Stimulated activated CD4-positive, alpha-beta T cell treated with anti-CD3 and anti-CD28 coated beads, Interleukin-4, amount 100 ng/mL, for 48 hours (primary cell): ENCODE data around the gene PNRC1.
A peak's percentile ranks its signal among the peaks of the same experiment; 100 is the strongest.
"Not testable (repeated sequence)": the region's sequence is repeated elsewhere in the genome, so short reads cannot be mapped to it uniquely, and the experiment has no call there.

ENCODE experiments used
- DNase-seq, 2 donors: peaks; one replicate each; pipeline ENCODE4 v3.0.0-alpha.2; 2020; ENCODE audit warnings: low read depth in 2 of 2

PNRC1 gene

DNA sequence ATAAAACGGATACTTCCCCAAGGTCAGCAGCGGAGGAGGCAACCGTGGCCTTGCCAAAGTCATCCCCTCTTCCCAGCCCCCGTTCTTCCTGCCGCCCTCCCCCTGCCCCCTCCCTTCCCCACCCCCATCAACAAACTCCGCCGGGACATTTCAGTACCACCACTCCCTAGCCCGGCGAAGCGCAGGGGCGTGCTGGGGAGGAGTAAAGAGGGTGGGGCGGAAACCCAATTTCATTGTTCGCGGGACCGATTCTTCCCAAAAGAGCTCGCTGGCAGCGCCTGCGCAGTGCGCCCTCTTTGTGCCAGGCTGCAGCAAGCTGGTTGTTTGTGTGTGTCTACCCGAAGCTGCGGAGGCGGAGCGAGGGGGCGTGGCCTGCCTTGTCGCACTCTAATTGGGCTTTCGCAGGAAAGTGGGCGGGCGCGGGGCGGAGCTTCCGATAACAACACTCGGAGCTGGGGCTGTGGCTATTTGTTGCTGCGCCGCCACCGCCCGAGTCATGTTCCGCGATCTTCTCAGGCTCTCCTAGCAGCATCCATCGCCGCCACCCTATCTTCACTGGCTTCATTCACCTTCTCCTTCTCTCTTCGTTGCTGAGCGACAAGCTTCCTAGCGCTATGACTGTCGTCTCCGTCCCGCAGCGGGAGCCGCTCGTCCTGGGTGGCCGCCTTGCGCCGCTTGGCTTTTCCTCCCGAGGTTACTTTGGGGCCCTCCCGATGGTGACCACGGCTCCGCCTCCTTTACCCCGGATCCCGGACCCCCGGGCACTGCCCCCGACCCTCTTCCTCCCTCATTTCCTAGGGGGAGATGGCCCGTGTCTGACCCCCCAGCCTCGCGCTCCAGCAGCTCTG is at the start of gene PNRC1:
Gene PNRC1, plus strand, starts transcription at position 471 of the 848 bp plus-strand sequence. Its CDS starts 144 bp downstream, at position 615.
- peak; percentile 100 for DNase-seq

DNA sequence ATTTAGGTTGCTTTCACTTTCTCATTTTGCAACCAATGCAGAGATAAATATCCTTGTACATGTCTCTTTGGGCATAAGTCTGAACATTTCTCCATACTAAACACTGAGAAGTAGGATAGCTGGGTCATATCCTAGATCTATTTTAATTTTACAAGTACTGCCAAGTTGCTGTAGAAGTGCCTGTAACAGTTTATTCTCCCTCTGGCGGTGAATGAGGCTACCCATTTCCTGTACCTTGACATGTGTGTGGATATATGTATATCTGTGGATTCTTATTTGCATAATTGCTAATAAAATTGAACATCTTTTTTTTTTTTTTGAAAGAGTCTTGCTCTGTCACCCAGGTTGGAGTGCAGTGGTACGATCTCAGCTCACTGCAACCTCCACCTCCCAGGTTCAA is 48.0 kb upstream of the PNRC1 start:
- DNase-seq = no peak

DNA sequence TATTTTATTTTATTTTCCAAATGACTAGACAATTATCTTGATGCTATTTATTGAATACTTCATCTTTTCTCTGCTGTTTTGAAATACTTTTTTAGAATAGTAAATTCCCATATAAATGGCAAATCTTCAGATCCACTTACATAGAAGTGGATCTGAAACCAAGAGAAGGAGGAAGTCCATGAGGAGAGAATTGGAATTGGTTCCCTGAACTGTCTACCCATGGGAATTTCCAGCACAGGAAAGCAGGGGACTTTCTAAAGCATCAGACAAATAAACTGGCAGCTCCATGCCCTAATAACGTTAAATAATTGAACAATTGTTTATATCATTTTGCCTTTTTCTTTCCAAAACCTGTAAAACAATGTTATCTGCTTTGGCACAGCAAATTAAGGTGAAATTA is 47.1 kb upstream of the PNRC1 start:
- DNase-seq = no peak

DNA sequence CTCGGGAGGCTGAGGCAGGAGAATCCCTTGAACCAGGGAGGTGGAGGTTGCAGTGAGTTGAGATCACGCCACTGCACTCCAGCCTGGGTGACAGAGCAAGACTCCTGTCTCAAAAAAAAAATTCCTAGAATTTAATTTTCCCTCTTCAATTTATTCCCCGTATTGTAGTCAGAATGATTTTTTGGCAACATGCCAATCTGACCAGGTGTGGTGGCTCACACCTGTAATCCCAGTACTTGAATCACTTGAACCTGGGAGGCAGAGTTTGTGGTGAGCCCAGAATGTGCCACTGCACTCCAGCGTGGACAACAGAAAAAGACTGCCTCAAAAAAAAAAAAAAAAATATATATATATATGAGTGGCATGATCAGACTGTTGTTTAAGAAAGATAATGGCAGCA is 46.4 kb upstream of the PNRC1 start:
- not testable (repeated sequence) for DNase-seq

DNA sequence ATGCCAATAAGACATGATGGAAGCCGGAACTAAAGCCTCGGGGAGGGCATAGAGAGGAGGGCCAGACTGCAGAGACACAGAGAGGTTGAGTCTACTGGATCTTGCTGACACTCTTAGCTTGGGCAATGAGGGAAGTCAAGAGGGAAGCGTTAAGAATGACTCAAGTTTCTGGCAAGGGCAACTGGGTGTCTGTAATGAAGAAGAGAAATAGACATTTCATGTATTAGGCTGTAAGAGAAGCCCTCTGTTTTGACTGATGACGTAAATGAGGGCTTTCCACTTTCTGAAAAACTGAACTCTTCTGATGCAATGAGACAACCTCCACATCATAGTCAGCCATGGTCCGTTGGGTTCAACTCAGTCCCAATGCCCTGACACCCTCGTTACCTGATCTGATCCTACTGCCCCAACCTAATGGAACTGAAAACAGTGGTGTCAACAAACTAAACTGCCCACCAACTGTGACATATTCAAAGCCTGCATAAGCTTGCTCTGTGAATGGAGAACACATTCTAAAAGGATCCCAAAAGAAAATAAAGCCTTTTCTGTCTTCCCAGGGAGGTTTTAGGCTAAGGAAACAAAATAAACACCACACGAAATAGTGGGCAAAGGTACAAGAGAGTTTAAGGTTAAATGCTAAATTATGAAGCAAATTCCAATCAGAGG is 45.8 kb upstream of the PNRC1 start:
- DNase-seq = no peak

DNA sequence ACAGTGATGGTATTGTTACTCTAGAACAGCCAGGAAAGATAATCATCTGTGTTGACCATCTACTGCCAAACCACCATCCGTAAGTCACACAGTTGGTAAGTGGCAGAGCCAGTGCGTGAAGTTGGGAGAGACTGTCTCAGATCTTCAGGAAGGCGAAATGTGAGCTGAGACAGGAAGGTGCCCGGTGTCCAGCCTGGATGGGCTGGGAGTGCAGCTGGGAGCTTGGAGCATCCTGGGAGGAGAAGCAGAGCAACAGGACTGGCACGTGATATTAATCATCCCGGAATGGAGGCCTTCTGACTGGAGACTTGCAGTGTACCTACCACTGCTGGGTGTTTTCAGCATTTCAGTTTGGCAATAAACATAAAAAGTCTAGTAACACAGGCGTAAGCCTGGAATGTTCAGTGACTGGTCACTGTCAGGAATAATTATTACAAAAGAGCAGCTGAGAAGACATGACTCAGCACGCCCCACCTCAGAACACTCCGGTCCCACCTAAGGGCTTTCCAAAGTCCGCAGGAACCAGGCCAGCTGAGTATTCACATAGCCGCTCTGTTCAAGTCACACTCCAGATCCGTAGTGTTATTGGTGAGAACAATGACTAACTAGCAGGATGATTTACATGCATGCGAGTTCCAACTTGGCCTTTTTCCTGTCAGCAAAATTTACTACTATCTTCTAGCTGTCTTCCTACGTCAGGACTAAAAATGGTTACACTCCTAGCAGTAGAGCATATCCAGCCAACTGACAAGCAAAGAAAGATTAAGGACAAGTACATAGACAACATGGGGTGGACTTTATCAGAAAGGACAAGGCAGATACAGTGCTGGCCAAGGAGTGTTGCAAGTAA is 45.1 kb upstream of the PNRC1 start:
- DNase-seq = no peak

DNA sequence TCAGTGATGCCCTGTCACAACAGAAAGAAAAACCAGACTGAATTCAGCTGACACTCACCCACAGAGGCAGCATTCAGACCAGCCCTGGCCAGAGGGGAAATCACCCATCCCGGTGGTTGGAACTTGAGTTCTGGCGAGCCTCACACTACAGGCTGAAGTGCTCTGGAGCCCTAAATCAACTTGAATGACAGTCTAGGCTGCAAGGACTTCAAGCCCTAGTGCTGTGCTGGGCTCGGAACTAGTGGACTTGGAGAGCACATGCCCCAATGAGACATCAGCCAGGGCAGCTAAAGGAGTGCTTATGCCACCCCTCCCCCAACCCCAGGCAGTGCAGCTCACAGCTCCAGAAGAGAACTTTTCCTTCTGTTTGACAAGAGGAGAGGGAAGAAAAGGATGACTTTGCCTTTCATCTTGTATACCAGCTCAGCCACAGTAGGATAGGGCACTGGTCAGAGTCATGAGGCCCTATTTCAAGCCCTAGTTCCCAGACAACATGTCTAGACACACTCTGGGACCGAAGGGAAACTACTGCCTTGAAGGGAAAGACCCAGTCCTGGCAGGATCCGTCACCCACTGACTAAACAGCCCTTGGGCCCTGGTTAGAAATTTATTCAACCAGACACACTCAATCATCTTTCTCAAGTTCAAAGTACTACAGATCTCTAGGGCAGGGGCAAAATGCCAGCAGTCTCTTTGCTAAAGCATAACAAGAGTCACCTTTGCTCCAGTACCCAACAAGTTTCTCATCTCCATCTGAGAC is 43.2 kb upstream of the PNRC1 start:
- no peak for DNase-seq

DNA sequence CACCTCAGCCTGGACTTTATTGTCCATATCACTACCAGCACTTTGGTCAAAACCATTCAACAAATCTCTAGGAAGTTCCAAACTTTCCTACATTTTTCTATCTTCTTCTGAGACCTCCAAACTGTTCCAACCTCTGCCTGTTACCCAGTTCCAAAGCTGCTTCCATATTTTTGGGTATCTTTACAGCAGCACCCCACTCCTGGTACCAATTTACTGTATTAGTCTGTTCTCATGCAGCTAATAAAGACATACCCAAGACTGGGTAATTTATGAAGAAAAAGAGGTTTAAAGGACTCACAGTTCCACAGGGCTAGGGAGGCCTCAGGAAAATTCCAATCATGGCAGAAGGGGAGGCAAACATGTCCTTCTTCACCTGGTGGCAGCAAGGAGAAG is 42.7 kb upstream of the PNRC1 start:
- not testable (repeated sequence) for DNase-seq

DNA sequence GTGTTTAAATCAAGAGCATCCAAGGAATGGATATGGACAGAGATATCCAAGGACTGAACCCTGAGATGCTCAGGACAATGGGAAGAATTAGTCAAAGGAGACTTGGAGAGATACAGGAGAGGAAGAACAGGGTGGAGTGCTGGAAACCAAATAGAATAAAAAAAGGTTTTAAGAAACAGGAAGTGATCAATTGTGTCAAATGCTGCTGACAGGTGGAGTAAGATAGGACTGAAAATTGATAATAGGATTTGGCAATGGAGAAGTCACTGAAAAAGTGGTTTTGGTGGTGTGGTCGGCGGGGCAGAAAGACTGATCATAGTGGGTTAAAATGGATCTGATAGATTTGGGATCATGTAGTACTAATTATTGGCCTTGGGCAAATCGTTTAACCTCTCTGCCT is 37.9 kb upstream of the PNRC1 start:
- no peak for DNase-seq

DNA sequence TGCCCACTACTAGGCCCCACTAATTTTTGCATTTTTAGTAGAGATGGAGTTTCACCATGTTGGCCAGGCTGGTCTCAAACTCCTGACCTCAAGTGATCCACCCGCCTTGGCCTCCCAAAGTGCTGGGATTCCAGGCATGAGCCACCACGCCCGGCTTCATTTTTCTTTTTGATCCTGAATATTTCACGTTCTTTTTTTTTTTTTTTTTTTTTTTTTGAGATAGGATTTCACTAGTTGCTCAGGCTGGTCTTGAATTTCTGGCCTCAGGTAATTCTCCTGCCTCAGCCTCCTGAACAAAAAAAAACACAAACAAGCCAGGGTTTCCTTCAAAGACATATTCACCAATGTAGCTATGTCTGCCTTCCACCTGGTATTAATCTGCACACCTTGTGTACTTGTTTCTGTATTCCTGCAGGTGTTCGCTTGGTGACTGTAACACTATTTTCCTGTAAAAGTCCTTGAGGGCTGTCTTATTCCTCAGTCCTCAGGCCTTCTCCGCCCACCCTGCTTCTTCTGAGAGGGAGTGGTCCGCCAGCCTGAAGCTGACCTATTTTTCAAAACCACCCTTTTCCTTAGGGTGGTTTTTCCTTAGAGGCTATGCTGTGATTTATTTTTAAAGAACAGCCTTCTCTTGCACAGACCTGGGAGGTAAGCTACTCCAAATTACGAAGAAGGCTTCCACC is 36.1 kb upstream of the PNRC1 start:
- no peak for DNase-seq

DNA sequence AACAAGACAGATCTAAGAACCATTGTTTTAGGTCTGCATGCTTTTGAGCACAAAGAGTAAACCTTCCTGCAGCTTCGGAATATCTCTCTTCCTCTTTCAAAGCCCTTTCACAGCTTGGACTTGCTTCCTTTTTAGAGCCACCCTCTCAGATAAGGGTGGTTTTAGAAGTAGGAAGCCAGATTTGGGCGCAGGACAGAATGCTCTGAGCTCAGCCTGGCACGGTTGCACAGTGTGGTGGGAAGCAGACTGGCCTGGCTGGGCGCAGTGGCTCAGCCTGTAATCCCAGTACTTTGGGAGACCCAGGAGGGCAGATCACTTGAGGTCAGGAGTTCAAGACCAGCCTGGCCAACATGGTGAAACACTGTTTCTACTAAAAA is 35.6 kb upstream of the PNRC1 start:
- DNase-seq = no peak

DNA sequence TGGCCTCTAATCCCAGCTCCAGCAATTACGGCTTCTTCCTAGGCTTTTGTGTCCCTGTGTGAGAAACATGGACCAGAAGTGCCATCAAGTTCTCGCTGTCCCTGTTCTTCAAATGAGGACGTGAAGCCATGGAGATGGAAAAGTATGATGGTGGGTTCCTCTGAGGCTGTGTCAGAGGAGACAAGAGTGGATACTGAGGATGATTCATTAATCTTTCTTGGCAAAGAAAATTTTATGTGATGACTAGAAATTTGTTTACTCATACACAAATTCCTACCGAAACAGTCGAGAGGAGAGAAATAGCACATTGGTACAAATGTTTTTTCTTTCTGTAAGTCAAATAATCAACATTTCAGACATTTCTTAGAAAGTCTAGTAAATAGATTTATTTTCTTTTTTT is 35.0 kb upstream of the PNRC1 start:
- DNase-seq = no peak

DNA sequence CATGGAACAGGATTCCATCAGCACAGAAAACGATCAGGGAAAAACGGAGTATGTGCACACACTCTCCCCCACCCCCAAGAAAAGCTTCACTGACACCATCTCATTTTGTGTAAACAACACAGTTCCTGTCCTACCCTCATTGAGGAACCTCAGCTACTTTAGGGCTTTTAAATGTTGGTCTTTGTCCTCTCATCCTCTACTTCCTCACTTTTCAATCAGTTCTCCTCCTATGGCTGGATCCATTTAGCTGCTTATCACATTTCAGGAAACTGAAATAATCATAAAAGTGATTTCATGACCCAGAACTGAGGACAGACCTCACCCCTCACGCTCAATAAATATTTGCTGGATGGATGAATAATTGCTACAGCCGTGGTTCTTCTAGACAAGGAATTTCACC is 33.1 kb upstream of the PNRC1 start:
- no peak for DNase-seq

DNA sequence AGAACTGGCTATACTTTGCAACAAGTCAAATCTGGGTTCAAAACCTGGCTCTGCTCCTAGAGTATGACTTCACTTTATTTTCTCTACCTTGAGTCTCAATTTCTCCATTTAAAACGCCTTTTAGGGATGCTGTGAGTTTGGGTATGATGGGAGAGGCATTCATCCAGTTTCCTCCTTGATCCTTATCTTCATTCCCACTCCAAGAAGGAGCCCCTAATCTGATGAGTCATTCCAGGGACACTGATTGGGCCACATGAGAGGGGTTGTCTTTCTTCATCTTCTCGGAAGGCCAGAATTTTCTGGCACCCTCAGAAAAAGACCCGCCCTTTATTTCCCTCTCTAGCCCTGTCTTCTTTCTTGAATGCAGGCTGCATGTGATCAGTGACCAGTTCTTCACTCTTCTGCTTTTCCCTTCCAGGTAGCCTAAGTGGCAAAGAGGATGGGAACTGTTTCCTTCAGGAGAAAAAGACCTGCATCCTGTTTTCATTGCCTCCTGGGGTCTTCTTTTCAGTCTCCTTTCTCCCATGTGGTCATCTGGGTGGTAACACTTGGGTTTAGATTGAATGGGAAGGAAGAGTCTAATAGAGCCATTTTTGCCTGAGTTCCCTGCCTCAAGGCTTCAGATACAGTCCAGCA is 32.1 kb upstream of the PNRC1 start:
- DNase-seq = no peak

DNA sequence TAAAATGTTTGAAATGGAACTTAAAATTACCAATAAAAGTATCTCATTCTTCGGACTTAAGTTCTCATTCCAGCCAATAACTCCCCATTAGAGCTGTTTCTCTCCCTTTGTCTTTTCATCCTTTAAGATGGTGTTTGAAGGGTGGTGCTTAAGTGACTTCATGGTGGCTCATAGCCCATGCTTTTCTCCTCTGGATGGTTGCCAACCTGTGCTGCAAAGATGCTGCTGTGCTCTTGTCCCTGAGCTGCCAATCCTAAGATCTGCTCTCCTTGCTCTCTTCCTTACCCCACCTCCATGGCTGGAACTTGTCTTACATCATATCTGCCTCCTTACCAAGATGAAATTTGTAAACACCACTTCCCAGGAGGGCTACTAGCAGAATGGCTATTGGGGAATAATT is 31.6 kb upstream of the PNRC1 start:
- no peak for DNase-seq

DNA sequence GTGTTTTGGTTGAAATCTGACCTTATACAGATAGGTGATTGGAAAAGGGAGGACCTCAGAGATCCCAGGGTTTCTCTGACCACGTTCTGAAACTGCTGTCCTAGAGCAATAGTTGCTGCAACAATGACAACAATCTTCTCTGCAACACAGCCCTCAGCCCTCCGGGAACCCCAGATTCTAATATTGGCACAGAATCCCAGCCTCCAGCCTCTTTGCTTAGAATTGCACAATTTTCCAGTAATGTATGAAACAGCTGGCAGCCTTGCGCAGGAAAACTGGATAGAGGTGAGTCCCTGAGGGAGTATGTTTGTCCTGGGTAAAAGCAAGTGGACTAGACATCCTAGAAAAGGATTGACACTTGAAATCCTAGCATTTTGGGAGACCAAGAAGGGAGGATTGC is 30.4 kb upstream of the PNRC1 start:
- DNase-seq = no peak

DNA sequence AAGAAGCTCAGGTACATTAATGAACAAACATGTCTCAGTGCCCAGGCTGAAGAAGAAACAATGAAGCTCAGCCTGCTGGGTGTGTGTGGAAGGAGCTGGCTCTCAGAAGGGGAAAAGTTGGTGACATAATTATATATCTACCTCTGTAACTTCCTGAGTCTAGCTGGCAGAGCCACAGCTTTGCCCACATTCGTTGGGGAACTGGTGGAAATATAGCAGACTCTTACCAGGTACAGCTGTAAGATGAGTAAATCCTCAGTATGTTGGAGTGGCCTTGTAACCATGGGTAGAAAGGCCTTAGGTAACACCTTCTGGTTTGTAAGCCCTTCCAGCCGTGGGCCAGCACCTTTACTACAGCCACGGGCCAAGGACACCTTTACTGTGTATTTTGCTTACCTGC is 29.9 kb upstream of the PNRC1 start:
- DNase-seq = no peak

DNA sequence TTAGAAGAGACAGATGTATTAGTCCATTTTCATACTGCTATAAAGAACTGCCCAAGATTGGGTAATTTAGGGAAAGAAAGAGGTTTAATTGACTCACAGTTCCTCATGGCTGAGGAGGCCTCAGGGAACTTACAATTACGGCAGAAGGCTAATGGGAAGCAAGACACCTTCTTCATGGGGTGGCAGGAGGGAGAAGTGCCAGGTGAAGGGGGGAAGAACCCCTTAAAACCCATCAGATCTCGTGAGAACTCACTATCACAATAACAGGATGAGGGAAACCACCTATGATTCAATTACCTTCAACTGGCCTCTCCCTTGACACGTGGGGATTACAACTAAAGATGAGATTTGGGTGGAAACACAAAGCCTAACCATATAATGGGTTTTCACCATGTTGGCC is 28.9 kb upstream of the PNRC1 start:
- DNase-seq = no peak

DNA sequence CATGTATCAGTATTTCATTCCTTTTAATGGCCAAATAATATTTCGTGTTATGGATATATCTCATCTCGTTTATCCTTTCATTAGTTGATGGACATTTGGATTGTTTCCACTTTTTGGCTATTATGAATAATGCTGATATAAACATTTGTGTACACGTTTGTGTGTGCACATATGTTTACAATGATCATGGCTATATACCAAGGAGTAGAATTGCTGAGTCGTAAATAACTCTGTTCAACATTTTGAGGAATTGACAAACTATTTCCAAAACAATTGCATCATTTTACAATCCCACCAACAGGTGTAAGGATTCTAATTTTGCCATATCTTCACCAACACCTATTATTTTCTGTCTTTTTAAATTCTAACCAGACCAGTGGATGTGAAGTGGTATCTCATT is 26.3 kb upstream of the PNRC1 start:
- no peak for DNase-seq

DNA sequence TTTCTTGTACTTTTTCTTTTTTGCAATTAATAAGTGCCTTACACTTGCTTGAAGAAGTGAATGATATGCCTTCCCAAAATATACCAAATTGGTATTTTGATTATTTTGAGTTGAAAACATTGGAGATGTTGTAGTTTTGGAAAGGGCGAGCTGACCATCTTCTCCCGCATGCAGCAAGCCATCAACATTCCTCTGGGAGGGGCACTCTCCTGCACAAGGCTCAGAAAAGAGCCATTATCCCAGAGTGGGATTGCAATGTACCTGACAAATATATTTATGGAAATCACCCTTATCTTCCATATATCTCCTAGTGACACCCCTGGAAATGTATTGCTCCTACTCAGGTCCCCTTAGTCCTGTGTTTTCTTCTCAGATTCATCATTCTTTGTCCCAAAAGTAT is 22.8 kb upstream of the PNRC1 start:
- DNase-seq = no peak

DNA sequence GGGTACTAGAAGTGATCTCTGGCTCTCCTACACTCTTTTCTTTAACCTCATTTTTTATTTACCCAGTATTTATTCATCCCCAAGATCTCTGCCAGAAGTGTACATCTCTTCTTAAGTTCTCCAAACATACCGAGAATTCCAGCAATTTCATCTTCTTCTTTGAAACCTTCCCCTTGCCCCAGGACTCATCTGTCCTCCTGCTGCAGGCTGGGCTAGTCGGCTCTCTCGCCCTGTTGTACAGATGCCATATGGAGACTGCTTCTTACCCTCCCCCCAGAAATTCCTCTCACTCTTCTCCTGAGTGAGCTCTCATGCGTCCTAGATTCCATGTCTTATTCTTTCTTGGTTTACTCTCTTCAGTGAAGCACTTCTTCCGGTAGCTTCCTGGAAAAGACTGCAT is 21.9 kb upstream of the PNRC1 start:
- DNase-seq = no peak
